ENCODE measurements around the gene PAX3. TPM values are rescaled to one million over a fixed set of nuclear protein-coding genes. Genes with fewer than 3 reads are reported as not detected.

PAX3 gene
- total RNA-seq, 1 experiment from 2014 or later = not detected

DNA sequence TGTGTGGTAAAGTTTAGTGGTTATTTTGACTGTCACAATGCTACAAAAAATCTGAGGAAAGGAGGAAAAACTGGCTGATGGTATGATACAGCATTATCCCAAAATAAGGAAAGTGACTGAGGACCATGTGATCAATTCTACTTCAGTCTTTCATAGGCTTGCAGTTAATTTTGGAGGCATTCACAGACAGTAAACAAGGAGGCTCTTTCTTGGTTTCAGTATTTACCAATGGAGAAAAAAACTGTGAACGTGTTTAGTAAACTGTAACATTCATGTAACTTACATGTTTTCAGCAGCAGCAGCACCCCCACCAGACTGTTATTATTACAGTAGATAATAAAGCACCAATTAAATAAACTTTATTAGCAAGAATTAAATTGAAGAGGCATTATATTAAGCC lies 50.0 kb downstream of the PAX3 start:
- ATAC-seq = no peak
- no peaks in the 10 kb centered on the region for H3K4me1 ChIP-seq (ENCODE audit: control insufficient read depth in 1 of 2, insufficient read depth in 2 of 2, low read length in 2 of 2)
- no peak for DNase-seq (ENCODE audit: low read depth, low spot score)
- no peaks in the 10 kb centered on the region for H3K9me2 ChIP-seq (ENCODE audit: insufficient read depth)
- H3K4me2 ChIP-seq (ENCODE audit: low read length) = no peak overlapping the region
- TF ChIP-seq SRF (IDR thresholded peaks at IDR 0.05; ENCODE audit: low read depth) (no peak), TCF7L2 (IDR thresholded peaks at IDR 0.05; ENCODE audit: borderline replicate concordance, extremely low read depth, insufficient read depth, insufficient read length) (no peak), YY1 (IDR thresholded peaks at IDR 0.05; ENCODE audit: extremely low read depth, insufficient replicate concordance, low read depth, low read length) (no peak), SIN3A (IDR thresholded peaks at IDR 0.05; ENCODE audit: low read depth) (no peak), FOSL1 (IDR thresholded peaks at IDR 0.05; ENCODE audit: low read depth) (no peak), POLR2AphosphoS5 (IDR thresholded peaks at IDR 0.05; ENCODE audit: low read depth, low read length) (no peak), EGR1 (IDR thresholded peaks at IDR 0.05; ENCODE audit: low read depth) (no peak)
- H4K20me1 ChIP-seq (ENCODE audit: insufficient read depth) = no peaks in the 10 kb centered on the region
- no peak overlapping the region for H3K4me3 ChIP-seq (replicated peaks in 1 of 2; ENCODE audit: low read depth in 1 of 2, low read length in 2 of 2)
- H3K79me2 ChIP-seq (ENCODE audit: insufficient read depth, low read length) = no peaks in the 10 kb centered on the region
- no TSS peak for BruUV-seq (replicated peaks)
- CTCF ChIA-PET = no interaction called here
- RAD21 ChIA-PET (ENCODE audit: low non-redundant PET in 1 of 2, low total read pairs in 2 of 2, uncharacterized antibody in 2 of 2, unreplicated experiment in 2 of 2) = no interaction called here
- H3K9ac ChIP-seq (ENCODE audit: low read length) = no peak overlapping the region
- H3K27me3 ChIP-seq (ENCODE audit: insufficient read depth, low read length) = peaks cover 45% of the 10 kb centered on the region
- H3K27ac ChIP-seq (ENCODE audit: low read depth, low read length) = no peak overlapping the region
- POLR2A ChIA-PET = no interaction called here
- H3K36me3 ChIP-seq (ENCODE audit: control insufficient read depth in 1 of 2, insufficient read depth in 2 of 2, low read length in 2 of 2) = no peaks in the 10 kb centered on the region
- intact Hi-C loops (cut with micrococcal nuclease) = no loop called here
- no peak overlapping the region for H2AFZ ChIP-seq (ENCODE audit: low read depth, low read length, poor library complexity, severe bottlenecking)
- H3K9me3 ChIP-seq (ENCODE audit: control insufficient read depth in 1 of 2, insufficient read depth in 1 of 2, low read depth in 1 of 2, low read length in 2 of 2) = no peaks in the 10 kb centered on the region

DNA sequence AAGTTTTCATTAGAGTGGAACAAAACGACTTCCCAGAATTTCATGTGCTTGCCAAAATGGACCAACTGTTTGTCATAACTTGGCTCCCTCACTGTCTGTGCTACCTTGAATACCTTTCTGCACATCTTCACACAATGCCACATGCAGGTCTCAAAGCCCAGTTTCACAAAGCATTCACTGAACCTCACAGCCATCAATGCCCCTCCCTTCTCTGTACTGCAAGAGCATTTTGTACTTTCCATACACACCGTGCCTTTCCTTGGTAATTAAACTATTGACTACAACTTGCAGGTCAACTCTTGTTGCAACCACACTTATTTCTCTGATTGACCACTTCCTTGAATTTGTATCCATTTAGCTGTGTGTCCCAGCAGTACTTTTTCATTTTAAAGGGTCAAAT lies 50.5 kb downstream of the PAX3 start:
- Histone ChIP-seq H3K9me2 (ENCODE audit: insufficient read depth) (no peaks in the 10 kb centered on the region), H3K36me3 (ENCODE audit: control insufficient read depth in 1 of 2, insufficient read depth in 2 of 2, low read length in 2 of 2) (no peaks in the 10 kb centered on the region), H3K4me2 (ENCODE audit: low read length) (no peak overlapping the region), H3K79me2 (ENCODE audit: insufficient read depth, low read length) (no peaks in the 10 kb centered on the region), H3K4me3 (replicated peaks in 1 of 2; ENCODE audit: low read depth in 1 of 2, low read length in 2 of 2) (no peak overlapping the region), H3K27ac (ENCODE audit: low read depth, low read length) (no peak overlapping the region), H3K9ac (ENCODE audit: low read length) (no peak overlapping the region), H2AFZ (ENCODE audit: low read depth, low read length, poor library complexity, severe bottlenecking) (no peak overlapping the region), H3K9me3 (ENCODE audit: control insufficient read depth in 1 of 2, insufficient read depth in 1 of 2, low read depth in 1 of 2, low read length in 2 of 2) (no peaks in the 10 kb centered on the region), H3K4me1 (ENCODE audit: control insufficient read depth in 1 of 2, insufficient read depth in 2 of 2, low read length in 2 of 2) (no peaks in the 10 kb centered on the region), H3K27me3 (ENCODE audit: insufficient read depth, low read length) (peaks cover 51% of the 10 kb centered on the region), H4K20me1 (ENCODE audit: insufficient read depth) (no peaks in the 10 kb centered on the region)
- ChIA-PET RAD21 (ENCODE audit: low non-redundant PET in 1 of 2, low total read pairs in 2 of 2, uncharacterized antibody in 2 of 2, unreplicated experiment in 2 of 2) (no interaction called here), CTCF (no interaction called here), POLR2A (interaction anchor here (0.7 kb wide), 1 partner anchor 11 kb away, joined by 3 read pairs; no protein-coding TSS in a partner anchor)
- DNase-seq (ENCODE audit: low read depth, low spot score) (no peak), ATAC-seq (no peak)
- no TSS peak for BruUV-seq (replicated peaks)
- intact Hi-C loops (cut with micrococcal nuclease) = no loop called here
- TF ChIP-seq SIN3A (IDR thresholded peaks at IDR 0.05; ENCODE audit: low read depth) (no peak), RAD21 (IDR thresholded peaks at IDR 0.05; ENCODE audit: low read depth) (no peak), POLR2AphosphoS5 (IDR thresholded peaks at IDR 0.05; ENCODE audit: low read depth, low read length) (no peak), ZFX (IDR thresholded peaks at IDR 0.05) (no peak), ZNF274 (IDR thresholded peaks at IDR 0.05; ENCODE audit: low read depth, low read length) (no peak), POLR2A (IDR thresholded peaks at IDR 0.05; ENCODE audit: borderline replicate concordance, extremely low read depth, insufficient read depth, insufficient read length) (no peak)
- TF ChIP-seq, protein P1, sequence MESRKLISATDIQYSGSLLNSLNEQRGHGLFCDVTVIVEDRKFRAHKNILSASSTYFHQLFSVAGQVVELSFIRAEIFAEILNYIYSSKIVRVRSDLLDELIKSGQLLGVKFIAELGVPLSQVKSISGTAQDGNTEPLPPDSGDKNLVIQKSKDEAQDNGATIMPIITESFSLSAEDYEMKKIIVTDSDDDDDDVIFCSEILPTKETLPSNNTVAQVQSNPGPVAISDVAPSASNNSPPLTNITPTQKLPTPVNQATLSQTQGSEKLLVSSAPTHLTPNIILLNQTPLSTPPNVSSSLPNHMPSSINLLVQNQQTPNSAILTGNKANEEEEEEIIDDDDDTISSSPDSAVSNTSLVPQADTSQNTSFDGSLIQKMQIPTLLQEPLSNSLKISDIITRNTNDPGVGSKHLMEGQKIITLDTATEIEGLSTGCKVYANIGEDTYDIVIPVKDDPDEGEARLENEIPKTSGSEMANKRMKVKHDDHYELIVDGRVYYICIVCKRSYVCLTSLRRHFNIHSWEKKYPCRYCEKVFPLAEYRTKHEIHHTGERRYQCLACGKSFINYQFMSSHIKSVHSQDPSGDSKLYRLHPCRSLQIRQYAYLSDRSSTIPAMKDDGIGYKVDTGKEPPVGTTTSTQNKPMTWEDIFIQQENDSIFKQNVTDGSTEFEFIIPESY (IDR thresholded peaks at IDR 0.05; ENCODE audit: extremely low read depth, insufficient replicate concordance, low read length) = no peak
